Measurements from ENCODE around the gene MTCL3.

Gene MTCL3

DNA sequence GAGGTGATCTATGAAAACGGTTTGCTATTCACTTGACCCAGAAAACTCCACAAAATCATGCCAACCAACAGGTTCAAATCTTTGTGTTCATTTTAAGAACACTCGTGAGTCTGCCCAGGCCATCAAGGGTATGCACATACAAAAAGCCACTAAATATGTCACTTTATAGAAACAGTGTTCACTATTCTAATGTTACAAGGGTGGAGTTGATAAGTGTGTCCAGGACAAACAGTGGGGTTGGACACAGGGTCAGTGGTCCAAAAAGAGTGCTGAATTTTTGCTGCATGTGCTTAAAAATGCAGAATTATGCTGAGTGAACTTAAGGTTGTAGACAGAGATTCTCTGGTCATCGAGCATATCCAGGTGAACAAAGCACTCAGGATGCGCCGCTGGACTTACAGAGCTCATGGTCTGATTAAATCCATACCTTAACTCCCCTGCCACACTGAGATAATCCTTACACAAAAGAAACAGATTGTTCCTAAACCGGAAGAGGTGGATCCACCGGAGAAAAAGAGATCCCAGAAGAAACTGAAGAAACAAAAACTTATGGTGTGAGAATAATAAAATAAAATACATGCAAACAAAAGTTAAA, 83.4 kb downstream of the MTCL3 start:
- POLR2A ChIA-PET, result interaction anchor here (0.7 kb wide), 1 partner anchor 35 kb away, joined by 3 read pairs; no protein-coding TSS in a partner anchor
- H3K4me3 ChIP-seq (replicated peaks in 1 of 3; ENCODE audit: insufficient read depth in 1 of 3, low read depth in 1 of 3, low read length in 3 of 3), result no peak overlapping the region
- DNase-seq (ENCODE audit: low read depth, low spot score) (no peak), FAIRE-seq (no peak)
- H3K36me3 ChIP-seq (ENCODE audit: control insufficient read depth in 2 of 2, extremely low read depth in 1 of 2, insufficient read depth in 2 of 2, low read length in 2 of 2), result no peaks in the 10 kb centered on the region
- CTCF ChIA-PET, result no interaction called here
- H3K4me2 ChIP-seq (ENCODE audit: insufficient read depth, low read length), result no peak overlapping the region
- no peaks in the 10 kb centered on the region for H4K20me1 ChIP-seq (replicated peaks; ENCODE audit: control insufficient read depth, extremely low read depth, insufficient read depth, low read length)
- H2AFZ ChIP-seq (ENCODE audit: low read depth, low read length), result no peak overlapping the region
- dilution Hi-C loops (cut with MboI; ENCODE audit: extremely low pct_ligation_motif_present, low sequenced_read_pairs), result no loop called here
- TF ChIP-seq GATA2 (IDR thresholded peaks at IDR 0.05; ENCODE audit: insufficient read depth, insufficient read length, low read depth, low read length), result no peak
- no peak for TF ChIP-seq FOS (IDR thresholded peaks at IDR 0.05; ENCODE audit: borderline replicate concordance, insufficient read depth, low read length)
- TF ChIP-seq EZH2 (IDR thresholded peaks at IDR 0.05; ENCODE audit: borderline replicate concordance, low read depth, low read length, severe bottlenecking), result no peak
- TF ChIP-seq JUN (IDR thresholded peaks at IDR 0.05; ENCODE audit: borderline replicate concordance, insufficient read depth, insufficient read length, low read depth), result no peak
- TF ChIP-seq, protein P1, sequence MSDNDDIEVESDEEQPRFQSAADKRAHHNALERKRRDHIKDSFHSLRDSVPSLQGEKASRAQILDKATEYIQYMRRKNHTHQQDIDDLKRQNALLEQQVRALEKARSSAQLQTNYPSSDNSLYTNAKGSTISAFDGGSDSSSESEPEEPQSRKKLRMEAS (IDR thresholded peaks at IDR 0.05; ENCODE audit: insufficient read depth, insufficient read length), result no peak
- TF ChIP-seq POLR2AphosphoS5 (IDR thresholded peaks at IDR 0.05; ENCODE audit: insufficient read depth, low read depth, low read length), result no peak
- TF ChIP-seq, protein P2, sequence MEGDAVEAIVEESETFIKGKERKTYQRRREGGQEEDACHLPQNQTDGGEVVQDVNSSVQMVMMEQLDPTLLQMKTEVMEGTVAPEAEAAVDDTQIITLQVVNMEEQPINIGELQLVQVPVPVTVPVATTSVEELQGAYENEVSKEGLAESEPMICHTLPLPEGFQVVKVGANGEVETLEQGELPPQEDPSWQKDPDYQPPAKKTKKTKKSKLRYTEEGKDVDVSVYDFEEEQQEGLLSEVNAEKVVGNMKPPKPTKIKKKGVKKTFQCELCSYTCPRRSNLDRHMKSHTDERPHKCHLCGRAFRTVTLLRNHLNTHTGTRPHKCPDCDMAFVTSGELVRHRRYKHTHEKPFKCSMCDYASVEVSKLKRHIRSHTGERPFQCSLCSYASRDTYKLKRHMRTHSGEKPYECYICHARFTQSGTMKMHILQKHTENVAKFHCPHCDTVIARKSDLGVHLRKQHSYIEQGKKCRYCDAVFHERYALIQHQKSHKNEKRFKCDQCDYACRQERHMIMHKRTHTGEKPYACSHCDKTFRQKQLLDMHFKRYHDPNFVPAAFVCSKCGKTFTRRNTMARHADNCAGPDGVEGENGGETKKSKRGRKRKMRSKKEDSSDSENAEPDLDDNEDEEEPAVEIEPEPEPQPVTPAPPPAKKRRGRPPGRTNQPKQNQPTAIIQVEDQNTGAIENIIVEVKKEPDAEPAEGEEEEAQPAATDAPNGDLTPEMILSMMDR (IDR thresholded peaks at IDR 0.05; ENCODE audit: extremely low read depth in 1 of 2, insufficient read depth in 1 of 2, low read depth in 1 of 2, low read length in 2 of 2), result no peak
- TF ChIP-seq MYC (IDR thresholded peaks at IDR 0.05; ENCODE audit: low read depth, low read length), result no peak
- no peak for TF ChIP-seq POLR2A (IDR thresholded peaks at IDR 0.05; ENCODE audit: low read depth, low read length)
- intact Hi-C loops (cut with micrococcal nuclease), result no loop called here
- no peaks in the 10 kb centered on the region for H3K4me1 ChIP-seq (ENCODE audit: control insufficient read depth, extremely low read depth, insufficient read depth, low read length)
- no peak overlapping the region for H3K27ac ChIP-seq (ENCODE audit: insufficient read depth, low read depth, low read length)
- H3K27me3 ChIP-seq (ENCODE audit: control insufficient read depth in 2 of 2, insufficient read depth in 2 of 2, low read length in 2 of 2), result no peaks in the 10 kb centered on the region
- no peaks in the 10 kb centered on the region for H3K9me1 ChIP-seq (replicated peaks; ENCODE audit: control insufficient read depth, extremely low read depth, insufficient read depth, low read length)
- H3K9me3 ChIP-seq (replicated peaks; ENCODE audit: control insufficient read depth, insufficient read depth, low read length), result no peaks in the 10 kb centered on the region
- no peak overlapping the region for H3K9ac ChIP-seq (replicated peaks; ENCODE audit: extremely low read depth, insufficient read depth, low read length)
- no peaks in the 10 kb centered on the region for H3K79me2 ChIP-seq (ENCODE audit: control insufficient read depth, insufficient read depth, low read length)
- BruUV-seq (replicated peaks), result no TSS peak
